GM19463 (cell line): ENCODE data around the gene CNTN4.
A peak's percentile ranks its signal among the peaks of the same experiment; 100 is the strongest.

Experiments
- ATAC-seq: cut with Tn5 transposase; IDR thresholded peaks from one replicate; pipeline ENCODE4 v1.9.1; 2021; ENCODE audit warnings: mild to moderate bottlenecking, moderate library complexity; ENCODE audit not compliant: unreplicated experiment

Gene CNTN4

DNA sequence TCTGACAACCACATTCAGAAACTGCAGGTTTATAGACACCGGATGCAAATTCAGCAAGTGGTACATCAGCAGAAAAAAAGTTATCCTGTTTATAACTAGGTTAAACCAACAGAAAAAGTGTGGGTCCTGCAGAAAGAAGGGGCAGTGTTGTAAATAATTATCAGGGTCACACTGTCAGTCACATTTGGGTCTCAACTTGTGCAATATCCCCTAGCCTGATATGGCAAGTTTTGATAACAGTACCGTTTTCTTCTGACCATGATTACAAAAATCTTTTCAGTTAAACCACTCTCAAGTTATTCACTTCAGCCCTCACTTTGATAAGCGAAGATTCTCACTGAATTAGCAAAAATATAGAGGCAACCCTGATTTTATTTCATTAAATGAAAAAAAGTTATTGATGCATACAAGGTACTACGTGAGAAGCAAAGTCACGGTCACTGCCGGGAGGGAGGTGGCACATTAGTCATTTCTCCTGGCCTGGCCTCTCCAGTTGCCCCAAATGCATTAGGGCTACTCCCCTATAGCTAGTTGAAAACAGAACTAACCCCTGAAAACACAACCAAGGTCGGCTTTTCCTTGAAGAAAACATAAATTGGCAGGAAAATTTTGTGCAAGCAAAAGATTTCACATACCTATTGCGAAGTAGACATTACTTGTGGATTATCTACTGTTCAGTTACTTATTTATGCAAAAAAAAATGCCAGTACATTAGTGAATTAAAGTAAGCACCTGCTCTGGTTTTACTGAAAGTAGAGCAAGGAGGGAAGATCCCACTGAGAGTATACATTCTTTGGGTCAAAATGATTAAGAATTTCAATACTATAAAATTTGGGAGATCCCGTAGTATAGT lies 982.9 kb downstream of the CNTN4 start:
- ATAC-seq: peak; percentile 56

DNA sequence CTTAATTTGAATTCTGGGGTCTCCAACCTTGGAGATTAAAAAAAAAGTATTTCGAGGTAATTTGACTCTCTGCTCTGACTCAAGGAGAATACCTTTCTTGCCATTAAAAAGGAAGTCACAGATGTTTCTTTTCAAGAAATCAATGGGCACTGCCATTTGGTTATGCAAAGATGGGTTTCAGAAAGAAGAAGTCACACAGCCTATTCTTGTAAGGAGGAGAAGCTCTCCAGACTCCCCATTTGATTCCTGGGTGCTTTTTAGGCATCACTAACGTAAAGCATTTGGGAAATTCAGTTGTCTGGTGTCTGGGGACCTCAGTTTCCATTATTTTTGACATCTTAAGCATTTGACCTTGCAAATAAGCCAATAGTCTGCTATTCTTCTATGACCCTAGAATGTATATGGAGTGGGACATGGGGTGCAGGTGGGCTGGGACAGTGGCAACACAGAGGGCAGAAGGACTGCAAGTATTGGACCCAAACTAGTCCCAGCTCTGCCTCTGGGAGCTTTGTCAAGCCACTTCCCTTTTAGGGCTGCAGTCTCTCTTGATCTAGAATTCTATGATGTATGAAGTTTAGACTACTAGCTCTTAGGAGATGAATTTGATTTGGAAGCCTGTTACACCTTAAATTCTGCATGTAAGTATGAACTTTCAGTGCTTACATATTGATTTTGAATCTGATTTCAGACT lies 983.7 kb downstream of the CNTN4 start:
- ATAC-seq: peak; percentile 63

GRCh38 chr3:3084890-3085289 lies 986.2 kb downstream of the CNTN4 start:
- ATAC-seq: no peak

DNA sequence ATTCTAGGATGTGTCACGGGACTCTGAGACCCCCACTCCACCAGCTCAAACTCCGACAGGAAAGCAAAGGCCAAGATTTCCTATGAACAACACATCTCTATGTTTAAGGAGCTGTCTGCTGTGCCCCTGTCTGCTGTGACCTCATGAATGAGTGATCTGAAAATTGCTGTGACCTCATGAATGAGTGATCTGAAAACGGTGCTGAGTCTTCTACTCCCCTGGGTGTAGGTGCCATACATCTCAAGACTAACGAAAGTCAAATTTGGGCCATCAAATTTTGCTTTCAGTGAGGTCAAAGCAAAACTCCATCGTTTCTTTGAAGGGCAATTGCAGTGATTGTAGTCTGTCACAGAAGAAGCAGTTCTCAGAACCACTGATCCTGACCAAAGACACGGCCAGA lies 987.1 kb downstream of the CNTN4 start:
- peak; percentile 28 for ATAC-seq

DNA sequence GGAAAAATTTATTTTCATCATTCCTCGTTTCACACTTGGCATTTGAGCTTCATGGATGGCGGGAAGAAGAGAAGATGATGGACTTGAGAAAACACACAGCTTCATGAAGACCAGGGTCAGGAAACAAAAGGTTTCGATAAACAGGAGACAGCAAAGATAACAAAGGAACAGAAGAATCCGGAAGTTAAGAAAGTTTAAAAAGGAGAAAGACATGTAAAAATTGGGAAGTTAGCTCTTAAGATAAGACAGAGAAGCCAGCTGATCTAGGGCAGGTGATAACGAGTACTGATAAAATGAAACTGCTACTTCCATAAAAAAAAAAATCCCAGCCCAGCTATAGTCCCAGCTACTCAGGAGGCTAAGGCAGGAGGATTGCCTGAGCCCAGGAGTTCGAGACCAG lies 987.6 kb downstream of the CNTN4 start:
- no peak for ATAC-seq

GRCh38 chr3:3087279-3087678 lies 988.6 kb downstream of the CNTN4 start:
- ATAC-seq: no peak

DNA sequence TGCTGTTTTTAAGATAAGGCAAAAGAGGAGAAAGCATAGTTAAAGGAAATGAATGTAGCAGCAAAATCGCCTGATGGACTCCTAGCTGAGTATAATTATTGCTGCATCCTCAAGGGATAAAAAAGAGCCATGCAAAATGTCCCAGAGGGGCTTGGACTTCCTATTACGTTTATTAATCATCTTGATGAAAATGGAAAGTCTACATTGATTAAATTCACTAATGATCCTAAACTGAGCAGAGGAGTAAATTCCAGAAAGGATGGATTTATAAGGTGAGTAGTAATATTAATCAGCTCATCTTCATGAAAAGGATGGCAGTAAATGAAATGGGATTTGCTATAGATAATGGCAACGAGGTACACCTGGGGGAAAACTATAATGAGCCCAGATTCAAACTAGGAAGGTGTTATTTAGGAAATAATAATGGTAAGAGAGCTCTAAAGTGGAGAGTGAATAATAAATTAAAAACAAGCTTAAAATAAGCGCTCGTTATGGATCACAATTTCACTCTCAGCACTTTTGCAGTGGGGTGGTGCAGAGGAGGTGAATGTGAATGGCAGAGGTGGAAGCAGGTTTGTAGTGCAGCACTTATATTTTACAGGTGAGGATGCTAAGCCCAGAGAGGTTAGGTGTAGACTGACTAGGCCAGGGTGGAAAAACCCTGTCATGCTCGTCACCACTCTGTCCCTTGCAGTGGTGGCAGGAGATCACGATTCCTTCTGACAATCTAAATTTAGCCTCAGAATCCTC lies 989.2 kb downstream of the CNTN4 start:
- no peak for ATAC-seq

GRCh38 chr3:3089017-3089416 lies 990.4 kb downstream of the CNTN4 start:
- ATAC-seq: peak; percentile 92

DNA sequence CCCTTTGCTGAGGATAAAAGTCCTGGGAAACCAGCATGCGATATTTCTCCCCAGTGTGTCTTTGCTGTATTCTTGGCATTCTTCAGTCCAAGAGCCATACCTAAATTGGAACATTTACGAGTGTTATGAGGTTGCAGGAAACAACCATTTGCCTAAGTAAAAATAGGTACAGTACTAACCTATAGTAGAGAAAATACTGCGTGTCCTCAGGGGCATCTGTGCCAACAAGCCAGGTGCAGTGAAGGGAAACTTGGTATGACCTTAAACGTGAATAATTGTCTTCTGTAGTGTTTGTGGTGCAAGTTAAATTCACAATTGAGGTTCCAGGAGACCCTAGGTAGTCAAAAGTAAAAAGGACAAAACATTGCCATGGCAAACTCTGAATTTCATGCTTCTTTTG lies 999.3 kb downstream of the CNTN4 start:
- ATAC-seq: peak; percentile 37

DNA sequence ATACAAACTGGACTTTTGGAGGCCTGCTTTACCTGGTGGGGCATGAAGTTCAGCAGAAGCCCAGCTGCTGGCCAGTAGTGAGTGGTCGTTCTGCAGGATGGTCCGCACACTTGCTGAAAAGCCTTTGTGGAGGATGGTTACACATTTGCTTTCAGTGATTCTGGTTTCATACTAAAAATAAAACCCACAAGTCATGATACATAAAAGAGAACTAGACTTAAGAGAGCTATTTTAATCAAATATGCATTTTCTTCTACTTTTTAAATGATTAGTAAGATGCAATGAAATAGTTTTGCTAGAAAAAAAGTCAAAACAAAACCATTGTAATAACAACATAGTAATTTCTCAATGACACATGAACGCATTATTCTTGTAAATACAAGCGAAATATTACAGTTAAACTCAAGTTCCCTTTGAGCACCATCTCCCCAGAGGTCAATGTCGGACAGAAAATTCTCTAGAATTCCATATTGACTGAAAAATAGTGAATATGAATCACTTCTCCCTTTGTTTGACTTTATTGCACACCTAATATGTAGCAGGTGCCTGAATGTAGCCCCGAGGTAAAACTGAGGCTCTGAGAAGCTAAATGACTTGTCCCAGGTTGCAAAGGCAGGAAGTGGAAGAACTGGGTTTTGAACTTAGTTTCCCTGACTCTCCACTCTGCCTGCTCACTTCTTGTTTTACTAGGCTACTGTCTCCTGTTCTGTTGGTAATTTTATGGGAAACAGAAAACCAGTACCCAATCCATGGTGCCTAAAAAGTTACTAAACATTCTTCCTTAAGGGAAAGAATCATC lies 1003.2 kb downstream of the CNTN4 start:
- ATAC-seq: no peak

DNA sequence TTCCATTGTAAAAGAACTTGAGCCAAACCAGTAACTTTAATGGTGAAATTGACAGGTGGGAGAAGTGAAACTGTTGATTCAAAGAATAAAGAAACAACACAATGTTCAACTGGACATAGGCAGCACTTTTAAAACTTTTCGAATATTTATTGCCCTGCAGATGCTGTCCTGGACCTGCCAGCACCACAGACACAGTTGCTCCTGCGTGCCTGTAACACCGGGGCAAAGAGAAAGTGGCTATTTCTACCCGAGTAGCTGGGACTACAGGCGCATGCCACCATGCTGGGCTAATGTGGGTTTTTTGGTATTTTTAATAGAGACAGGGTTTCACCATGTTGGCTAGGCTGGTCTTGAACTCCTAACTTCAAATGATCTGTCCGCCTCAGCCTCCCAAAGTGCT lies 1004.1 kb downstream of the CNTN4 start:
- no peak for ATAC-seq

- ATAC-seq: no peak
These were observed 1006.6 kb downstream of the CNTN4 start for GRCh38 chr3:3105246-3105645.

DNA sequence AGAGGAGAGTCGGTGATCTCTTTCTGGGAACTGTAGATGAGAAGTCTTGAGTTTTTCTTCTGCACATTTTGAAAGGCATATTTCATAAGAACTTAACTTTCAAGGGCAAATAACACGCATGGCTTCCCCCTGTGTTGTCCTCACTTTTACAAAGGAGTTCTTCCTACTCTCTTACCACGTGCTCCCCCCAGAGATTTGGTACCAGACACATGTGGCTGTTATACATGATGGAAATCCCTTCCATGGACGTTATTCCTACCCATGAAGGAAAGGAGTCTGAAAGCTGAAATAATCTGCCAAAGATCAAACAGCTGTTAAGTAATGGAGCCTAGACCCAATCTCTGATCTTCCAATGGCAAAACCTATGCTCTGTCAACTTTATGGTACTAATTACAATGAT lies 1007.1 kb downstream of the CNTN4 start:
- ATAC-seq: no peak

- ATAC-seq: no peak
These were observed 1008.5 kb downstream of the CNTN4 start for GRCh38 chr3:3107181-3107580.
